Coronary artery (tissue), 2 donors: ENCODE data around the gene MLLT6.

Experiments used
- DNase-seq: peaks from one replicate; pipeline ENCODE4 v3.0.0-alpha.2; 2017; ENCODE audit warnings: low spot score
- H3K27ac ChIP-seq, 2 donors: fragments of 200-600 bp; sonication (generic); one replicate each; pipeline ENCODE4 v1.5.1; 2016 to 2019
- H3K4me3 ChIP-seq: fragments of 200-600 bp; sonication (generic); 2 replicates; pipeline ENCODE4 v1.5.1; 2016; ENCODE audit warnings: mild to moderate bottlenecking, moderate library complexity
- TF ChIP-seq, protein P1 (sequence below): fragments of 200-600 bp; sonication (generic); IDR thresholded peaks from one replicate; pipeline ENCODE4 v1.5.1; 2019; ENCODE audit warnings: antibody characterized with exemption

Gene MLLT6

GRCh38 chr17:38729886-38730525 is 24.9 kb downstream of the MLLT6 start, which contains the start of gene CISD3:
CISD3 (plus strand) TSS chr17:38730341; CDS start chr17:38730359, 18 bp downstream.
- peak; percentile 86 for DNase-seq
- peak within 1 kb of the TSS; percentile 85 for H3K4me3 ChIP-seq
- TF ChIP-seq, protein P1, sequence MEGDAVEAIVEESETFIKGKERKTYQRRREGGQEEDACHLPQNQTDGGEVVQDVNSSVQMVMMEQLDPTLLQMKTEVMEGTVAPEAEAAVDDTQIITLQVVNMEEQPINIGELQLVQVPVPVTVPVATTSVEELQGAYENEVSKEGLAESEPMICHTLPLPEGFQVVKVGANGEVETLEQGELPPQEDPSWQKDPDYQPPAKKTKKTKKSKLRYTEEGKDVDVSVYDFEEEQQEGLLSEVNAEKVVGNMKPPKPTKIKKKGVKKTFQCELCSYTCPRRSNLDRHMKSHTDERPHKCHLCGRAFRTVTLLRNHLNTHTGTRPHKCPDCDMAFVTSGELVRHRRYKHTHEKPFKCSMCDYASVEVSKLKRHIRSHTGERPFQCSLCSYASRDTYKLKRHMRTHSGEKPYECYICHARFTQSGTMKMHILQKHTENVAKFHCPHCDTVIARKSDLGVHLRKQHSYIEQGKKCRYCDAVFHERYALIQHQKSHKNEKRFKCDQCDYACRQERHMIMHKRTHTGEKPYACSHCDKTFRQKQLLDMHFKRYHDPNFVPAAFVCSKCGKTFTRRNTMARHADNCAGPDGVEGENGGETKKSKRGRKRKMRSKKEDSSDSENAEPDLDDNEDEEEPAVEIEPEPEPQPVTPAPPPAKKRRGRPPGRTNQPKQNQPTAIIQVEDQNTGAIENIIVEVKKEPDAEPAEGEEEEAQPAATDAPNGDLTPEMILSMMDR: peak; percentile 79
- peak within 1 kb of the TSS; percentile 85 to 91 for H3K27ac ChIP-seq

- H3K27ac ChIP-seq: peak overlapping the region; percentile 61 to 91
- peak; percentile 86 for DNase-seq
- TF ChIP-seq, protein P1: no peak
Measured at GRCh38 chr17:38730526-38731379, 25.7 kb downstream of the MLLT6 start.

GRCh38 chr17:38731526-38732294 is 26.6 kb downstream of the MLLT6 start:
- no peak for DNase-seq
- peak overlapping the region; percentile 61 to 91 for H3K27ac ChIP-seq
- H3K4me3 ChIP-seq: peak overlapping the region; percentile 85
- TF ChIP-seq, protein P1: no peak

More at GRCh38 chr17:38730526-38731379, 25.7 kb downstream of the MLLT6 start:
- peak overlapping the region; percentile 85 for H3K4me3 ChIP-seq

- no peak overlapping the region for H3K4me3 ChIP-seq
- peak overlapping the region in 1 of 2 donors; percentile 91 for H3K27ac ChIP-seq
- DNase-seq: no peak
- TF ChIP-seq, protein P1: no peak
Measured at GRCh38 chr17:38732376-38733281, 27.6 kb downstream of the MLLT6 start.

DNA sequence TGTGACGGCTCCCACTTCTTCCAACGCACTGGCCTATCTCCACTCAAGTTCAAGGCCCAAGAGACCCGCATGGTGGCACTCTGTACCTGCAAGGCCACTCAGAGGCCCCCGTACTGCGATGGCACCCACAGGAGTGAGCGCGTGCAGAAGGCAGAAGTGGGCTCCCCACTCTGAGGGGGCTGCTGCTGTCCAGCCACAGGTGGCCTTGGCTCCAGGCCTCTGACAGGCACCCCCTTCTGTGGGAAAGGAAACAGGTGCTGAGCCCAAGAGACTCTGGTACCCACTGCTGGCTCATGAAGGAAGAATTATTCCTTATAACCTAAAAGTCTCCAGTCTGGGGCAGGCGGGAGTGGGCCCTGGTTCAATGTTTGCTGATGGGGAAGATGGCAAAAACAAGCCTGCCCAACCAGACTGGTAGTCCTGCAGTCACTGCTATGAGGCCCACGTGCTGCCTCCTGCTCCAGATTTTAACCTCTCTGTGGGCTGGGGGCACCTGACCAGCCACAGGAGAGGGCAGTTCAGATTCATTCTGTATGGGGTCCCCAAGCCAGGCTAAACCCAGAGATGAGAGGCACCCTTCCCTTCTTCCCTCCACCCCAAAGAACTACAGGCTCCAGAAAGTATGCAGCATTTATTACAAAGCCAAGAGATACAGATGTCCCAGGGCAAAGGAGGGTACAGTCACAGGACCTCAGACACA is 28.4 kb downstream of the MLLT6 start:
- H3K27ac ChIP-seq: peak overlapping the region in 1 of 2 donors; percentile 91
- H3K4me3 ChIP-seq: no peak overlapping the region
- TF ChIP-seq, protein P1: no peak
- no peak for DNase-seq
